AG20443 (cell line): ENCODE results near the gene XCR1.
"Not testable (repeated sequence)": the region's sequence is repeated elsewhere in the genome, so short reads cannot be mapped to it uniquely, and the experiment has no call there.

Experiments
- DNase-seq: peaks from one replicate; pipeline ENCODE4 v3.0.0; 2012; ENCODE audit warnings: low spot score, mixed read lengths

XCR1 gene

GRCh38 chr3:46027021-46027705 is at the start of gene XCR1:
XCR1 (minus strand) TSS chr3:46027483; CDS start chr3:46021947, 5,536 bp downstream.
- no peak for DNase-seq

GRCh38 chr3:46076606-46077005 is 49.3 kb upstream of the XCR1 start:
- DNase-seq: peak; percentile 24

- no peak for DNase-seq
Measured at GRCh38 chr3:46075816-46076215, 48.5 kb upstream of the XCR1 start.

- no peak for DNase-seq
Measured at GRCh38 chr3:46071222-46071858, 44.1 kb upstream of the XCR1 start.

GRCh38 chr3:46070595-46071093 is 43.4 kb upstream of the XCR1 start:
- no peak for DNase-seq

GRCh38 chr3:46068501-46068900 is 41.2 kb upstream of the XCR1 start:
- DNase-seq: no peak

GRCh38 chr3:46067401-46067800 is 40.1 kb upstream of the XCR1 start:
- no peak for DNase-seq

- no peak for DNase-seq
Measured at GRCh38 chr3:46065750-46066256, 38.5 kb upstream of the XCR1 start.

- DNase-seq: no peak
Measured at GRCh38 chr3:46065294-46065705, 38.0 kb upstream of the XCR1 start.

GRCh38 chr3:46062679-46063078 is 35.4 kb upstream of the XCR1 start:
- DNase-seq: no peak

GRCh38 chr3:46061887-46062286 is 34.6 kb upstream of the XCR1 start:
- DNase-seq: no peak

- DNase-seq: no peak
Measured at GRCh38 chr3:46061108-46061720, 33.9 kb upstream of the XCR1 start.

- no peak for DNase-seq
Measured at GRCh38 chr3:46060551-46060950, 33.3 kb upstream of the XCR1 start.

GRCh38 chr3:46059432-46059831 is 32.1 kb upstream of the XCR1 start:
- no peak for DNase-seq

- DNase-seq: no peak
Measured at GRCh38 chr3:46058981-46059380, 31.7 kb upstream of the XCR1 start.

GRCh38 chr3:46057716-46058115 is 30.4 kb upstream of the XCR1 start:
- DNase-seq: no peak

- DNase-seq: no peak
Measured at GRCh38 chr3:46056686-46057085, 29.4 kb upstream of the XCR1 start.

GRCh38 chr3:46053761-46054515 is 26.7 kb upstream of the XCR1 start:
- not testable (repeated sequence) for DNase-seq

- DNase-seq: not testable (repeated sequence)
Measured at GRCh38 chr3:46053265-46053664, 26.0 kb upstream of the XCR1 start.

- DNase-seq: no peak
Measured at GRCh38 chr3:46052531-46052930, 25.2 kb upstream of the XCR1 start.

GRCh38 chr3:46049093-46049492 is 21.8 kb upstream of the XCR1 start:
- no peak for DNase-seq

- DNase-seq: not testable (repeated sequence)
Measured at GRCh38 chr3:46046231-46046630, 18.9 kb upstream of the XCR1 start.
